ENCODE results near the gene OR10G7.

OR10G7 gene

GRCh38 chr11:124070915-124071622 is 29.9 kb upstream of the OR10G7 start:
- no peak overlapping the region for H3K4me2 ChIP-seq (ENCODE audit: low read length)
- no peak overlapping the region for H3K27ac ChIP-seq
- peak; percentile 63 for TF ChIP-seq CTCF (IDR thresholded peaks at IDR 0.05)
- H3K36me3 ChIP-seq (ENCODE audit: control insufficient read depth, insufficient read depth, low read length) = no peaks in the 10 kb centered on the region
- H3K4me1 ChIP-seq = no peaks in the 10 kb centered on the region
- H3K27me3 ChIP-seq (ENCODE audit: control insufficient read depth, insufficient read depth, low read length) = no peaks in the 10 kb centered on the region
- no peaks in the 10 kb centered on the region for H3K9me3 ChIP-seq (ENCODE audit: control insufficient read depth, low read length)
- no peak overlapping the region for H2AFZ ChIP-seq
- no peaks in the 10 kb centered on the region for H3K79me2 ChIP-seq
- H3K9ac ChIP-seq = no peak overlapping the region
- H3K4me3 ChIP-seq (ENCODE audit: low read depth, low read length) = no peak overlapping the region

GRCh38 chr11:124069429-124070401 is 28.6 kb upstream of the OR10G7 start:
- Histone ChIP-seq H3K4me1 (no peaks in the 10 kb centered on the region), H3K9me3 (ENCODE audit: control insufficient read depth, low read length) (no peaks in the 10 kb centered on the region), H2AFZ (no peak overlapping the region), H3K27me3 (ENCODE audit: control insufficient read depth, insufficient read depth, low read length) (no peaks in the 10 kb centered on the region), H3K4me2 (ENCODE audit: low read length) (no peak overlapping the region), H3K79me2 (no peaks in the 10 kb centered on the region), H3K36me3 (ENCODE audit: control insufficient read depth, insufficient read depth, low read length) (no peaks in the 10 kb centered on the region), H3K4me3 (ENCODE audit: low read depth, low read length) (no peak overlapping the region), H3K9ac (no peak overlapping the region), H3K27ac (no peak overlapping the region)
- peak; percentile 28 for TF ChIP-seq CTCF (IDR thresholded peaks at IDR 0.05)

GRCh38 chr11:124068601-124069110 is 27.5 kb upstream of the OR10G7 start:
- Histone ChIP-seq H3K27ac (no peak overlapping the region), H3K27me3 (ENCODE audit: control insufficient read depth, insufficient read depth, low read length) (no peaks in the 10 kb centered on the region), H3K4me2 (ENCODE audit: low read length) (no peak overlapping the region), H3K79me2 (no peaks in the 10 kb centered on the region), H3K4me3 (ENCODE audit: low read depth, low read length) (no peak overlapping the region), H3K9me3 (ENCODE audit: control insufficient read depth, low read length) (no peaks in the 10 kb centered on the region), H3K4me1 (no peaks in the 10 kb centered on the region), H2AFZ (no peak overlapping the region), H3K36me3 (ENCODE audit: control insufficient read depth, insufficient read depth, low read length) (no peaks in the 10 kb centered on the region), H3K9ac (no peak overlapping the region)
- TF ChIP-seq CTCF (IDR thresholded peaks at IDR 0.05) = no peak

- H3K4me1 ChIP-seq = no peaks in the 10 kb centered on the region
- H3K79me2 ChIP-seq = no peaks in the 10 kb centered on the region
- no peak for TF ChIP-seq CTCF (IDR thresholded peaks at IDR 0.05)
- H2AFZ ChIP-seq = no peak overlapping the region
- no peak overlapping the region for H3K27ac ChIP-seq
- no peak overlapping the region for H3K4me3 ChIP-seq (ENCODE audit: low read depth, low read length)
- no peaks in the 10 kb centered on the region for H3K36me3 ChIP-seq (ENCODE audit: control insufficient read depth, insufficient read depth, low read length)
- H3K4me2 ChIP-seq (ENCODE audit: low read length) = no peak overlapping the region
- no peaks in the 10 kb centered on the region for H3K27me3 ChIP-seq (ENCODE audit: control insufficient read depth, insufficient read depth, low read length)
- no peak overlapping the region for H3K9ac ChIP-seq
- no peaks in the 10 kb centered on the region for H3K9me3 ChIP-seq (ENCODE audit: control insufficient read depth, low read length)
Observed at GRCh38 chr11:124052966-124053365, 11.8 kb upstream of the OR10G7 start.
